ENCODE data around the gene PPP1R15A.
A peak's percentile ranks its signal among the peaks of the same experiment; 100 is the strongest.
"Not testable (repeated sequence)": the region's sequence is repeated elsewhere in the genome, so short reads cannot be mapped to it uniquely, and the experiment has no call there.

PPP1R15A gene

GRCh38 chr19:48881741-48882657 lies 9.8 kb downstream of the PPP1R15A start:
- peak; percentile 64 for DNase-seq (ENCODE audit: low spot score)

- no peak for DNase-seq (ENCODE audit: low spot score)
These were observed 11.5 kb downstream of the PPP1R15A start for GRCh38 chr19:48883726-48884125.

GRCh38 chr19:48887861-48888612 lies 15.8 kb downstream of the PPP1R15A start:
- DNase-seq (ENCODE audit: low spot score) = no peak

- not testable (repeated sequence) for DNase-seq (ENCODE audit: low spot score)
These were observed 17.3 kb downstream of the PPP1R15A start for GRCh38 chr19:48889496-48889895.

GRCh38 chr19:48890551-48890950 lies 18.3 kb downstream of the PPP1R15A start:
- no peak for DNase-seq (ENCODE audit: low spot score)

- DNase-seq (ENCODE audit: low spot score) = no peak
These were observed 23.0 kb downstream of the PPP1R15A start for GRCh38 chr19:48895226-48895625.

GRCh38 chr19:48896191-48896720 lies 24.0 kb downstream of the PPP1R15A start:
- no peak for DNase-seq (ENCODE audit: low spot score)

- no peak for DNase-seq (ENCODE audit: low spot score)
These were observed 25.0 kb downstream of the PPP1R15A start for GRCh38 chr19:48897181-48897580.

- DNase-seq (ENCODE audit: low spot score) = not testable (repeated sequence)
These were observed 27.1 kb downstream of the PPP1R15A start for GRCh38 chr19:48899386-48899749.

GRCh38 chr19:48899781-48900476 lies 27.7 kb downstream of the PPP1R15A start, which contains the start of gene NUCB1:
NUCB1 (plus strand) TSS chr19:48900312; CDS start chr19:48900797, 485 bp downstream.
- peak; percentile 98 for DNase-seq (ENCODE audit: low spot score)

- DNase-seq (ENCODE audit: low spot score) = peak; percentile 53
These were observed 28.5 kb downstream of the PPP1R15A start for GRCh38 chr19:48900477-48901406.

- DNase-seq (ENCODE audit: low spot score) = not testable (repeated sequence)
These were observed 30.1 kb downstream of the PPP1R15A start for GRCh38 chr19:48902291-48902690.

GRCh38 chr19:48903788-48904187 lies 31.6 kb downstream of the PPP1R15A start:
- DNase-seq (ENCODE audit: low spot score) = not testable (repeated sequence)

- peak; percentile 18 for DNase-seq (ENCODE audit: low spot score)
These were observed 33.4 kb downstream of the PPP1R15A start for GRCh38 chr19:48905664-48906063.

GRCh38 chr19:48906324-48906723 lies 34.1 kb downstream of the PPP1R15A start:
- DNase-seq (ENCODE audit: low spot score) = no peak

- no peak for DNase-seq (ENCODE audit: low spot score)
These were observed 35.5 kb downstream of the PPP1R15A start for GRCh38 chr19:48907671-48908070.

GRCh38 chr19:48909424-48910077 lies 37.3 kb downstream of the PPP1R15A start:
- not testable (repeated sequence) for DNase-seq (ENCODE audit: low spot score)

- no peak for DNase-seq (ENCODE audit: low spot score)
These were observed 38.6 kb downstream of the PPP1R15A start for GRCh38 chr19:48910803-48911202.

GRCh38 chr19:48913114-48913889 lies 41.1 kb downstream of the PPP1R15A start:
- DNase-seq (ENCODE audit: low spot score) = peak; percentile 63

- DNase-seq (ENCODE audit: low spot score) = no peak
These were observed 42.0 kb downstream of the PPP1R15A start for GRCh38 chr19:48914181-48914580.
